Right lung (tissue), 5 donors: ENCODE measurements around the gene ARID2. TPM values are rescaled to one million over a fixed set of nuclear protein-coding genes. Genes with fewer than 3 reads are reported as not detected.
A peak's percentile ranks its signal among the peaks of the same experiment; 100 is the strongest.

Experiments used
- DNase-seq, 2 donors: peaks; one replicate each; pipeline ENCODE4 v3.0.0-alpha.2; 2013
- polyA plus RNA-seq, 5 donors: library from polyadenylated mRNA; unstranded; fragments of 120-200 nt; gene quantifications; one replicate each; pipeline versions ENCODE4 v1.2.1 to v1.2.3, GENCODE V29; 2013; ENCODE audit warnings: inconsistent platforms in 1 of 5, low replicate concordance in 1 of 5; ENCODE audit not compliant: insufficient read length in 5 of 5, insufficient read depth in 1 of 5

Gene ARID2
- polyA plus RNA-seq, 5 donors: 19.2 to 37.1 (median 34.3) TPM

DNA sequence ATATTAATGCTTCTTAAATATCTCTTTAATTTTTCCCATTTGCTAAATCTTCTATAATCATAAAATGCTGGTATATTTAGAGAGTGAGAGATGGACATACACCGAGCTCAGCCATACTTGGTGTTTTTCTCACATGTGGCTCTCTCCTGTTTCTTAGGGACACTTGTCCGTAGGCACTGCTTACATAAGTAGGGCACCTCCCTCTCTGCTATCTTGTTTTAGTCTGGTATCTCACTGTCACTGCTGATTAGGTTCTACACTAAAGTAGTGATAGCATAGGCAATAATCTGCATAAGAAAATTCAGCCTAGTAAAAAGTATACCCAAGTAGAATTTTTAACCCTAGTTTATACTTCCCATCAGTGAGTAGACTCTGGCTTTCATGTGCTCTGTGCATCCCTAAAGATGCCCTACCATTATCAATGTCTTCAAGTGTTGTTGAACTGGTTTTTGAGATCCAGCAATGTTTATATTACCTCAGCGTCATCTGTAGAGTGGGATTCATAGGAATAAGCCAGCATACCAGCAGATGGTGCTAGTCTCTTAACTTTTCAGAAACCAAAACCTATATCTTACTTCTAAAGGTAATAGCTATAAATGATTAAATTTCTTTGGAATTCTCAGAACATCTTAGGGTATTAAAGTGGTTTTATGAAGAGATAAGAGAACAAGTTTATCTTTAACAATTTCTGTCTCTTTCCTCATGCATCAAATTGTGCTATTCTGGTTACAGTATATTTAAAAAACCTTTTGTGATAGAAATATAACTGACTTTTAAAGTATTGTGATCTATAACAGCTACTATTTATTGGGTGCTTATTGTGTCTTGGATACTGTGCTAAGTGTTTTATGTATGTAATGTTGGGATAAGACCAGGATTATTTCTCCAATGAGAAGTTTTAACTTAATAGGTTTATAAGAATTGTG lies 32.9 kb downstream of the ARID2 start:
- peak; percentile 8 to 23 for DNase-seq

DNA sequence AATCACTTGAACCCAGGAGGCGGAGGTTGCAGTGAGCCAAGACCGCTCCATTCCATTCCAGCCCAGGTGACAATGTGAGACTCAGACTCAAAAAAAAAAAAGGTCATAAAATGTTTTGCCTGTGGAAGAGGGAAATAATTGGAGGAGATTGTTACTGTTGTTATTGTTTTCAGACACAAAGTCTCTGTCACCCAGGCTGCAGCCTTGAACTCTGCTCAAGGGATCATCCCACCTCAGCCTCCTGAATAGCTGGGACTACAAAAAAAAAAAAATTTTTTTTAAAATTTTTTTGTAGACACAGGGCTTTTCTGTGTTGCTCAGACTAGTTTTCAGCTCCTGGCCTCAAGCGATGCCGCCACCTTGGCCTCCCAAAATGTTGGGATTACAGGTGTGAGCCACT lies 33.9 kb downstream of the ARID2 start:
- DNase-seq: no peak

DNA sequence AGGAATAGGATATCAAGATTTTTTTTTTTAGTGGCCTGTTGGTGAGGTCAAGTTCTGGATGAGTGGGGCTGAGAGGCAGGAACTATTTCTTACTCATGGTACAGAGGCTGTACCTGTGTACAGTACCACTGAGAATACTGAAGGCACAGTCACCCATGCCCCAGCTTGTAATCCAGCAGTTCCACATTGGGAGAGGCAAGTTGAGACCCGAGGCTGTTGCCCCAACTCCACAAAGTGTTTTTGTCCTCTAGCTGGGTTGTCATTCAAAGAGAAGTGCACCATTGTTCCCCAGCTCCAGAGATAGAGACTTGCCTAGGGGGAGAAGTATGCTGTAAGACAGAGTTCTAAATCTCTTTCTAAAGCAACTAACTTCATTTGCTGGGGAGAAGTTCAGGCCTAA lies 38.7 kb downstream of the ARID2 start:
- DNase-seq: no peak

DNA sequence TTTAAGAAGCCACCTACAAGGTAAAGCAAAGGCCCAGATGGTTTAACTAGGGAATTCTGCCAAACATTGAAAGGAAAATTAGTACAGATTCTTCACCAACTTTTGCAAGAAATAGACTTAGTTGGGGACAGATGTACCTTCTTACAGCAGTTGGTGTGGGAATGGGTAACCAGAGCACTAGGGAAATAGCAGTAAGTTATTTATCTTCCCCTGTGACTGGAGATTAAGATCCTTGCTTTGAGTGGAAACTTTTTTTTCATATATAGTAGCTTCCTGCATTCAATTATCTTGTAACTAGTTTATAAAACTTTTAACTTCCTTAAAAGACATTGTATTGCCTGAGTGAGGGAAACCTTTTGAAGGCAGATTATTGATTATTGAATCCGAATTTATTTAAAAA lies 44.2 kb downstream of the ARID2 start:
- no peak for DNase-seq

DNA sequence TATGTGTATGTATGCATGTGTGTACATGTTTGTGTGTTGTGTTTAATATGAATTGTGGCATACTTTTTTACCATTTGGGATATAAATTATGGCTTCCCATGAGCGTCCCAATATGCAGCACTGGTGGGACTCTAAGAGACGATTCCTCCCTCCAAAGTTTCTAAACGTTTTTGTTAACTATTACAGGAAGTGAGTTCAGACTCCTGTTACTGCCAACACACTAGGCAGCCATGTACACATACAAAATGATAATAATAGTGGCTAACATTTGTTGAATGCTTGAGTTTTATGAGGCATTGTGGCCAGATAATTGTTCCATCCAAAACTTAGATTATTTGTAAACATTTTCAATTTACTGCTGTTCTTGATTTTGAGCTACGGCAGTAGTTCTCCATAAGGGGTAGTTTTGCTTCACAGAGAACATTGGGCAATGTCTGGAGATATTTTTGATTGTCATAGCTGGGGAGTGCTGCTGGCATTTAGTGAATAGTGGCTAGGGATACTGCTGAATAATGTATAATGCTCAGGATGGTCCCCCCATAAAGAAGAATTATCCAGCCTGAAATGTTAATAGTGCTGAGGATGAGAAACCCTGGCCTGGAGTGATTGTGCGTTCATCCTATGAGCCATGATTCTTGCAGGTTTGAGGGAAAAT lies 45.1 kb downstream of the ARID2 start:
- DNase-seq: no peak

DNA sequence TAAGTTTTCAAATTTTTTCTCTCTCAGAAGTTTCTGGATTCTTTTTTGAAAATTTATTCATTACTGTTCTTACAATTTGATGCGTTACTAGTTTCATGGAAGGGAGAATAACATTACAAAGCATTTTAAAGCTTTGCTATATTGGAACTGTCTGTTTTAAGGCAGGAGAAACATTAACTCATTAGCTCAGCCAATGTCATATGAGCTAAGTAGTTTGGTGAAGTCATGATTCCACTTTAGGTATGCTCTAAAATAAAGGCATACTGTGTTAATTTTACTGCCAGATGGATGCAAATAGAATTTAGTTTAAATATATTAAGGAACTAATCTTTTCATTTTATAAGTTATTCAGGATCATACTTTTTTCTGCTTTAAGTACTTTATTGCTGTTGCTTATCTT lies 46.0 kb downstream of the ARID2 start:
- DNase-seq: no peak

DNA sequence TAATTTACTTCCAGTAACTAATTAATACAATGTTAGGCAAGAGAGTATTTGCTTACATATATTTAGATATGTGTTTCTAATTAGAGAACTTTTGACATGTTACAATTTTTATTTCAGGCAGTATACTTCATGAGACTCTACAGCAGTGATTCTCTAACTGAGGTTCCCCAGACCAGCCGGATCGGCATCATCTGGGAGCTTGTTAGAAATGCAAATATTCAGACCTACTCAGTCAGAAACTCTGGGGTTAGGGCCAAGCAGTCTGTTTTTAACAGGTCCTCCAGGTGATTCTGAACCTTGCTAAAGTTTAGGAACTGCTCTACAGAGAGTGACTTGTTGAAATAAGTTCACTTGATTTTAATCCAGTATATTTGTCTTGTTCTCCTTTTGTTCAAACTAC lies 46.5 kb downstream of the ARID2 start:
- no peak for DNase-seq

DNA sequence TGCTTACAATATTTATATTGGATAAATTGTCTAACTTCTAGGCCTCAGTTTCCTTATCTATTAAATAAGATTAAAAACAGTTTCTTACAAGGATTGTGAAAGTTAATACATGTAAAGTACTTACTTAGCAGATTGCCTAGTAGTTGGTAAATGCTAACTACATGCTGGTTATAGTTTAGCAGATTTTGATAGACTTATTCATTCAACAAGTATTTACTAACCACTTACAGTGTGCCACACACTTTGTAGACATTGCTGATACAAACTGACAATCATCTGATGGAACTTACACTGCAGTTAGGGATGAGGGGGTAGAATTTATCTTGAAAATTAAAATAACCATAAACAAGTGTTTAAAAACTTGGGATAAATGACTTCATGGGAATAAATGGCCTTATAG lies 50.4 kb downstream of the ARID2 start:
- DNase-seq: no peak

DNA sequence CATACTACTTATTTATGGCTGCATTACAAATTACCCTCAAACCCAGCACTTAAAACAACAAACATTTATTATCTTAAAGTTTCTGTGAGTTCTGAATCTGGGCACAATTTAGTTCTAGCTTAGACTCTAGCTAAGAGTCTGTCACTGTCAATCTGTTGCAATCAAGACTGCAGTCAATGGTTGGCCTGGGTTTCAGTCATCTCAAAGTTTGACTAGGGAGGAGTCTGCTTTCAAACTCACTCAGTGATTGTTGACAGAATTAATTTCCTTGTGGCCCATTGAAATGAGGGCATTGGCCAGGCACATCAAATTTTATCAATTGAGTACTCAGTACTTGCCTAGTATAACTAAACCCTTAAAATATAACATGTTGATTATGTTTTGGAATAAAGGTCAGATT lies 51.6 kb downstream of the ARID2 start:
- no peak for DNase-seq

DNA sequence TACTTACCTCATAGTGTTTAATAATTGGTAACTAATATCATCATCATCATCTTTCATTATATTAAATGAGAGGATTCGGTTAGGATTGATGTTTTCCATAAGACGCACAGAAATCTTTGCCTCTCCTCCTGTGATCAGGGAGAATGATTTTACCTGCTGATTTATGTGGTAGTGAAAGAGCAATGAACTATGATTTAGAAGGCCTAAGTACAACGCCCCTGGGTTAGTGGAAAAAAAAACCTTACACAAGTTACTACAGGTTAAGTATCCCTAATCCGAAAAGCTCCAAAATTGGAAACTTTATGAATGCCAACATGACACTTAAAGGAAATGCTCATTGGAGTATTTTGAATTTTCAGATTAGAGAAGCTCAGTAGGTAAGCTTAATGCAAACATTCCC lies 55.8 kb downstream of the ARID2 start:
- no peak for DNase-seq

DNA sequence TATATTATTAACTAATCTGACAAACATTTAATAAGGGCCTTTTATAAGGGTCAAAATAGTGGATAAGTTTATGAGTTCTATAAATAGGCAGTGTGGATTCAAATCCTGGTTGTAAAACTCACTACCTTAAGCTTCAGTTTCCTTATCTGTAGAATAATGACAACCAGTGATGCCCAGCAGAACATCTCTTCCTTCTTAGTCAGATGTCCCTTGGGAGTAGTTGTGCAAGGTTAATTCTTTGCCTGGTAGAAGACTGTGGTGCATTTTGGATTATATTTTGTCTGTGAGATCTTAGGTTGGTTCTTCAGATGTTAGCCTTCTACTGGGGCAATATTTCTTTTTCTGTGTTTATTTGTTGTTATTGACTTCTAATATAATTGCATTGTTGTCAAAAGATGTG lies 59.5 kb downstream of the ARID2 start:
- no peak for DNase-seq

DNA sequence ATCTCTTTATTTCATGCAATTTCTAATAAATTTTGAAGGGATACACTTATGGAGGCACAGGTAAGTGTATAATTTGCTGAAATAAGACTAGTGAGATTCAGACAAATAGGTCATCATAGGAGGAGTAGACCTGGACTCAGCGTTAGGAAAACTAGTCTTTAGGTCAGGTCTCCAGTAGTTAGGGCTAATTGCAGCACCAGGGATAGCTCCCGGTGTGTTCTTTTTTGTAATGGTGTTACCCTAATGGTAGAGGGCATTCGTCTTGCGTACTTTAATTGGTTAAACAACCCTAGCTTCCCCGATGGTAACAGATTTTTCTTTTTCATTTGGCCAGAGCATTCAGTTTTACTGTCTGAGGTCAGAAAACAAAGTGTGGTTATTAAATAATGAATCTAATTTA lies 64.9 kb downstream of the ARID2 start:
- DNase-seq: no peak

DNA sequence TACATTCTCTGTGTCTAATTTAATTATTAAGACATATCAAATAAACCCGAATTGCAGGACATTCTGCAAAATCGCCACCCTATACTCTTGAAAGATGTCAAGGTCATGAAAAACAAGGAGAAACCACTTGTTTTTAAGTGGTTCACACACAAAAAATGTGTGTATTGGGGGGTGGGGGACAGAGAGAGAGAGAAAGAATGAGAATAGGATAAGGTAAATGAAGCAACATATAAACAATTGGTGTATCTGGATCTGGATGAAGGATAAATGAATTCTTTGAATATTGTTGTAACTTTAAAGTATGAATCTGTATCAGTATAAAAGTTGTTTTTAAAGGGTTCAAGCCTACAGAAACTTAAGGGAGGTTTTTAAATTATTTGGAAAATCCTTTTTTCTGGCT lies 72.1 kb downstream of the ARID2 start:
- DNase-seq: no peak

DNA sequence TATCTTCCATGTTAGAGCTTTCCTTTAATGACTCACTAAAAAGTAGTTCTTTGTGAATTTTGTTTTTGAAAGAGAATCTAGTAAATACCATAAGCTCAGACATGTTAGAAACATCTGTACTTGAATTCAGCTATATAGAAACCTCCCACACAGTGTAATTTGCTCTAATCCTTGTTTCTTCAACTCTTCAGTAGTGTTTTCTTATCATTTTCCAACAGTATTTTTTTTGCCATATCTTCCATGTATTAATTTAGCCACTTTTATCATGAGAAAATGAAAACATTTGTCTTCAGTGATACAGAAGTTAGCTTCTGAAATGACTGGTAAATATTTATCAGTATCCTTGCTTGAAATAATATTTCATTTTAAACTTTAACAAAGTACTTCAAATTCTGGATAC lies 73.6 kb downstream of the ARID2 start:
- DNase-seq: no peak

DNA sequence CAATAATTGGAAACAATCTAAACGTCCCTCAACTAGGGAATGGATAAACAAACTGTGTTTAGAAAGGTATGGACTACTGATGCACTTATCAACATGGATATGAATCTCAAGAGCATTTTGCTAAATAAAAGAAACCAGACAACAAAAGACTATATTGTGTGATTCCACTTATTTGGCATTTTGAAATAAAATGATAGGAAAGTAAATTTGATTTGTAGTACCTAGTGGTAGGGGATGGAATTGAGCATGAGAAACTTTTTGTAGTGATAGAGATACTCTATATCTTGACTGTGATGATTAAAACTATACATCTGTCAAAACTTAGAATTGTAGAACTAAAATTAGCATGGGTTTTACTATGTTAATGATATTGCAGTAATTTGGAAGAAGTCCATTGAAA lies 87.1 kb downstream of the ARID2 start:
- no peak for DNase-seq

DNA sequence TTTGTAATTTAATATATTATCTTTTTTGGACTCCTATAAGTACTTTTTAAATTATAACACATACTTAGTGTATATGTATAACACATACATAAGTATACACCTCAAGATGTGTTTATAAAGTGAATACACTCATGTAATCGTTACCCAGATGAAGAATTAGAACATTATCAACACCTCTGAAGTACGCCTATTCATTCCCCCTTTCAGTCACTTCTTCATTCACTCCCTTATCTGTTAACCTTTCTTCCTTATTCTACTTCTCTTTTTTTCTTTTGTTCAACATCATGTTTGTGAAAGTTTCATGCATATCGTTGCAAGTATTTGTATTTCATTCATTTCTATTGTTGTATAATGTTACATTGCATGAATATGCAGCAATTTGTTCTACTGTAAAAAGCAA lies 98.5 kb downstream of the ARID2 start:
- DNase-seq: no peak

DNA sequence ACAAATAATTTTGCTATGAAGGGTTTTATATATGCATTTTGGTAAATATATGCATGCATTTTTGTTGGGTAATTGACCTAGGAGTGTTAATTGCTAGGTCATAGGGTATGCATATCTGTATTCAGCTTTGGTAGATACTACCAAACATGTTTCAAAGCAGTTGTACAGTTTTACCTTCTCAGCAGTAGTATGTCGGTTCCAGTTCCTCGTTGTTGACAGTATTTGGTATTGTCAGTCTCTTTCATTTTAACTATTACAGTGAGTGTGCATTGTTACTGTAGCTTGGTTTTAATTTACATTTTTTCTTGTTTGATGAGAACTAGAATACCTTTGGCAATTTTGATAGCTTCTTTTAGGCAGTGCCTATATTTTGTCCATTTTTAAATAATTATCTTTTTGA lies 98.9 kb downstream of the ARID2 start:
- no peak for DNase-seq

DNA sequence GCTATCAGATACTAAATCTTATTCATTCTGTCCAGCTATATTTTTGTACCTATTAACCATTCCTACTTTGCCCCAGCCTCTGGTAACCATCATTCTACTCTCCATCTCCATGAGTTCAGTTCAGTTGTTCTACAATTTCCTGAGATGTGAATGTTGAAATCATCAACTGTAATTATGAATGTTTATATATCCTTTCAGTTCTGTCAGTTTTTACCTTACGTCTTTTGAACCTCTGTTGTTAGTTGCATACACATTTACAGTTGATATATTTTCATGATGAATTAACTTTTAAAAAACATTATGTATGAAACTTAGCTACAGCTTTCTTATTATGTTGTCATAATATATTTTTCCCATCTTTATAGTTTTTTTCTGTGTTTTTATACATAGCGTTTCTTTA lies 102.1 kb downstream of the ARID2 start:
- DNase-seq: no peak

DNA sequence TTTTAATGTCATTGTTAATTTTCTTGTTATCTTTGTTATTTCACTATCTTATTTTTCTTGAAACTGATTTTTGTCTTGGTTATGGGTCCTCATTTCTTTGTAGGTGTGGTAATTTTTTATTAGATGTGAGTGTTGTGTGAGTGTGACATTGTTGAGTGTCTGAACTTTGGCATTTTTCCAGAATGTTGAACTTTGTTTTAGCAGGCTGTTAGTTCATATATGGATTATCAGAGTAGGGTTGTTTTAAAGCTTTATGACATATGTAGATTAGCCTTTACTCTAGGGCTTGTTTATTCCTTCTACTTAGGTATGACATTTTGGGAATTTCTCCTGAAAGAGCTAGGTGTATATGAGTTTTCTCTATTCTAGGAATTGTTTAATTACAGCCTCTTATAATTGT lies 103.9 kb downstream of the ARID2 start:
- DNase-seq: no peak

DNA sequence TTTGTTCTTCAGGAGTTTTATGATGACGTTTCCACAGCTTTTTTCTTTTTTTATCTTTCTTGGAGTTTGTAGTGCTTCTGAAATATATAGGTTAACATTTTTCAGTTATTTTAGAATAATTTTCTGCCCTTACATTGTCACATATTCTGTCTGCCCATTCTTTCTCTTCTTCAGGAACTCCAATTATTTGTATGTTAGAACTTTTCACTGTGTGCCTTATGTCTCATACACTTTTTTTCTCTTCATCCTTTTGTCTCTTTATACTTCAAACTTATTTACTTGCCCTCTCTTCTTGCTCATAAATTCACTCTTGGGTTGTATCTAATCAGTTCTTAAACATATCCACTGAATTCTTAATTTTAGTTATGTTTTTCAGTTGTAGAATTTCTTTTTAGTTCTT lies 105.3 kb downstream of the ARID2 start:
- DNase-seq: no peak

DNA sequence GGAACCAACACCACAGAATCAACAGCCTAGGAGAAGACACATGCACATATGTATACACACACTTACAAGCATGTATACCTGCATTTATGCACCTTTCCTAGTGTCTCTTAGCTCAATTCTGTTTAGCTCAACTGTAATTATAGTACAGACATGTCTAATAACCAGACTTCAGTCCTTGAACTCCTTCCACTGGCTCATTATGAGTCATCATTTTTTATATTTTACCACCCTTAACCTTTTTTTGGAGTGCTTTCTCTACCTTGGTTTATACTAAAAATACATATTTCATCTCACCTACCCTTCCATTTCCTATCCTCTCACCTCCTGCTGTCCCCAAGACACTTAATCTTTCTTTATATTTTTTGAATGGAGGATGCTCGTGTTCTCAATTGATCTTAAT lies 110.4 kb downstream of the ARID2 start:
- no peak for DNase-seq

DNA sequence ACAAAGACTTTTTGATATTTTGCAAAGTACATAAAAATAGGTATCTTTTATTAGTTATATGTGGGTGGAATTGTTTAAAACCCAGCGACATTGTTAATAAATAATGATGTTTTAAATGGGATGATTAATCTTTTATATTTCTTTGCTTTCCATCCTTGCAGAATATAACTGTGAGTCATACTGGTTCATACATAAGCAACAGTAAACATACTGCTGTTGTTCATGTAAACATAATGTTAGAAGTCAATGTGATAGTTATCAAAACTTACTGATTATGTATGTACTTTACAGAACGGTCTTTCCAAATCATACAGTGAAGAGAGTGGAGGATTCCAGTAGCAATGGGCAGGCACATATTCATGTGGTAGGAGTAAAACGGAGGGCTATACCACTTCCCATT lies 119.8 kb downstream of the ARID2 start:
- no peak for DNase-seq

DNA sequence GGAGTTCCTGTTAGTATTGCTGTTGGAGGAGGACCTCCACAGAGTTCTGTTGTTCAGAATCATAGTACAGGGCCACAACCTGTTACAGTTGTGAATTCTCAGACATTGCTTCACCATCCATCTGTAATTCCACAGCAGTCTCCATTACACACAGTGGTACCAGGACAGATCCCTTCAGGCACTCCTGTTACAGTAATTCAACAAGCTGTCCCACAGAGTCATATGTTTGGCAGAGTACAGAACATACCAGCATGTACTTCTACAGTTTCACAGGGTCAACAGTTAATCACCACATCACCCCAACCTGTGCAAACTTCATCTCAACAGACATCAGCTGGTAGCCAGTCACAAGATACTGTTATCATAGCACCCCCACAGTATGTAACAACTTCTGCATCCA lies 120.8 kb downstream of the ARID2 start:
- no peak for DNase-seq

DNA sequence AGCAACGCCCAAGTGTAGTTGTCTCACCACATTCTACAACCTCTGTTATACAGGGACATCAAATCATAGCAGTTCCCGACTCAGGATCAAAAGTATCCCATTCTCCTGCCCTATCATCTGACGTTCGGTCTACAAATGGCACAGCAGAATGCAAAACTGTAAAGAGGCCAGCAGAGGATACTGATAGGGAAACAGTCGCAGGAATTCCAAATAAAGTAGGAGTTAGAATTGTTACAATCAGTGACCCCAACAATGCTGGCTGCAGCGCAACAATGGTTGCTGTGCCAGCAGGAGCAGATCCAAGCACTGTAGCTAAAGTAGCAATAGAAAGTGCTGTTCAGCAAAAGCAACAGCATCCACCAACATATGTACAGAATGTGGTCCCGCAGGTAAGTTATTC lies 123.0 kb downstream of the ARID2 start:
- DNase-seq: no peak
